ENCODE data around the gene USP6. TPM values are rescaled to one million over a fixed set of nuclear protein-coding genes. Genes with fewer than 3 reads are reported as not detected.
A peak's percentile ranks its signal among the peaks of the same experiment; 100 is the strongest.
"Not testable (repeated sequence)": the region's sequence is repeated elsewhere in the genome, so short reads cannot be mapped to it uniquely, and the experiment has no call there.

Gene USP6
- total RNA-seq, 6 donors from 2014 or later: 0.15 to 8.4 (median 0.29) TPM; not detected in 1

- Histone ChIP-seq H3K4me1 (peaks cover 11 to 20% (median 14%) of the 10 kb centered on the region in 4 donors), H3K36me3 (peaks cover 0 to 26% (median 7%) of the 10 kb centered on the region in 4 donors), H3K9me3 (no peaks in the 10 kb centered on the region), H3K4me3 (peak within 1 kb of the TSS; percentile 57 to 90 (median 77)), H3K27me3 (peaks cover 0 to 17% (median 5%) of the 10 kb centered on the region in 4 donors), H3K27ac (peak within 1 kb of the TSS; percentile 68 to 80 (median 73))
- WGBS, 2 donors: 1 to 6% methylated on average over 9 to 40 of the region's 69 CpGs
- ATAC-seq (ENCODE audit: low FRiP score in 2 of 2) (peak; percentile 97 to 99), DNase-seq (peak; percentile 95 to 98)
- TF ChIP-seq POLR2AphosphoS5 (IDR thresholded peaks at IDR 0.05) (peak; percentile 34 to 89), CTCF (IDR thresholded peaks at IDR 0.05) (peak in 2 of 6 experiments; percentile 26 to 31), POLR2A (IDR thresholded peaks at IDR 0.05) (peak in 2 of 4 donors; percentile 45 to 79), EP300 (IDR thresholded peaks at IDR 0.05) (no peak)
Observed at GRCh38 chr17:5111402-5112204, 4.2 kb upstream of the USP6 start, which contains the start of gene ZNF232. Gene ZNF232, minus strand, starts transcription at chr17:5111878. Its CDS starts 56 bp downstream, at chr17:5111822.

GRCh38 chr17:5118219-5118618, 2.4 kb downstream of the USP6 start:
- no peak overlapping the region for H3K4me3 ChIP-seq
- 86 to 89% methylated on average over 6 of the region's 6 CpGs for WGBS, 2 donors
- TF ChIP-seq POLR2A (IDR thresholded peaks at IDR 0.05): no peak
- H3K9me3 ChIP-seq: no peaks in the 10 kb centered on the region
- H3K4me1 ChIP-seq: peaks cover 10 to 19% (median 12%) of the 10 kb centered on the region in 4 donors
- peaks cover 0 to 27% (median 12%) of the 10 kb centered on the region in 4 donors for H3K27me3 ChIP-seq
- no peaks in the 10 kb centered on the region for H3K36me3 ChIP-seq
- DNase-seq: no peak
- ATAC-seq (ENCODE audit: low FRiP score in 2 of 2): no peak
- H3K27ac ChIP-seq: no peak overlapping the region

GRCh38 chr17:5120036-5120435, 4.2 kb downstream of the USP6 start:
- H3K4me1 ChIP-seq: peaks cover 10 to 22% (median 13%) of the 10 kb centered on the region in 4 donors
- WGBS, 2 donors: 74 to 82% methylated on average over 6 to 7 of the region's 7 CpGs
- no peaks in the 10 kb centered on the region for H3K36me3 ChIP-seq
- H3K9me3 ChIP-seq: no peaks in the 10 kb centered on the region
- H3K27ac ChIP-seq: no peak overlapping the region
- H3K27me3 ChIP-seq: peaks cover 0 to 28% (median 12%) of the 10 kb centered on the region in 4 donors
- DNase-seq (no peak), ATAC-seq (ENCODE audit: low FRiP score in 2 of 2) (no peak)
- no peak overlapping the region for H3K4me3 ChIP-seq
- no peak for TF ChIP-seq POLR2AphosphoS5 (IDR thresholded peaks at IDR 0.05)
- no peak for TF ChIP-seq EP300 (IDR thresholded peaks at IDR 0.05)
- no peak for TF ChIP-seq POLR2A (IDR thresholded peaks at IDR 0.05)
- TF ChIP-seq CTCF (IDR thresholded peaks at IDR 0.05): no peak

GRCh38 chr17:5120436-5121185, 4.8 kb downstream of the USP6 start:
- H3K4me3 ChIP-seq; H3K36me3 ChIP-seq; DNase-seq; ATAC-seq (ENCODE audit: low FRiP score in 2 of 2); H3K9me3 ChIP-seq; H3K27ac ChIP-seq: not testable (repeated sequence)
- WGBS, 2 donors: 90 to 94% methylated on average over 3 to 6 of the region's 6 CpGs
- H3K27me3 ChIP-seq: peaks cover 0 to 23% (median 11%) of the 10 kb centered on the region in 4 donors
- H3K4me1 ChIP-seq: peaks cover 10 to 22% (median 13%) of the 10 kb centered on the region in 4 donors

GRCh38 chr17:5121186-5121841, 5.5 kb downstream of the USP6 start:
- no peak overlapping the region for H3K4me3 ChIP-seq
- H3K9me3 ChIP-seq: no peaks in the 10 kb centered on the region
- WGBS, 2 donors: 90 to 92% methylated on average over 2 to 16 of the region's 16 CpGs
- H3K36me3 ChIP-seq: no peaks in the 10 kb centered on the region
- TF ChIP-seq EP300 (IDR thresholded peaks at IDR 0.05) (no peak), CTCF (IDR thresholded peaks at IDR 0.05) (no peak), POLR2AphosphoS5 (IDR thresholded peaks at IDR 0.05) (no peak)
- H3K27ac ChIP-seq: no peak overlapping the region
- H3K27me3 ChIP-seq: peaks cover 0 to 16% (median 8%) of the 10 kb centered on the region in 4 donors
- DNase-seq: no peak
- no peak for ATAC-seq (ENCODE audit: low FRiP score in 2 of 2)
- H3K4me1 ChIP-seq: peaks cover 10 to 16% (median 13%) of the 10 kb centered on the region in 4 donors

GRCh38 chr17:5122056-5122455, 6.2 kb downstream of the USP6 start:
- H3K36me3 ChIP-seq; ATAC-seq (ENCODE audit: low FRiP score in 2 of 2); H3K9me3 ChIP-seq; H3K27ac ChIP-seq; DNase-seq: not testable (repeated sequence)
- 76 to 87% methylated on average over 6 to 7 of the region's 7 CpGs for WGBS, 2 donors
- H3K4me1 ChIP-seq: peaks cover 10 to 16% (median 13%) of the 10 kb centered on the region in 4 donors
- peaks cover 0 to 13% (median 7%) of the 10 kb centered on the region in 4 donors for H3K27me3 ChIP-seq
- peak overlapping the region in 3 of 4 donors; percentile 34 to 60 (median 54) for H3K4me3 ChIP-seq

Measured in upper lobe of left lung (tissue), 6 donors.